ENCODE results near the gene FALEC. TPM values are rescaled to one million over a fixed set of nuclear protein-coding genes. Genes with fewer than 3 reads are reported as not detected.

FALEC gene
- total RNA-seq, 1 donor from 2014 or later = 0.43 TPM

GRCh38 chr1:150582371-150582770 is 66.8 kb downstream of the FALEC start:
- Histone ChIP-seq H2AFZ (ENCODE audit: low read depth, low read length) (no peak overlapping the region), H4K20me1 (ENCODE audit: insufficient read depth, low read length) (peaks cover 17% of the 10 kb centered on the region), H3K79me2 (ENCODE audit: insufficient read depth, low read length) (peaks cover 32% of the 10 kb centered on the region), H3K9ac (ENCODE audit: low read length) (no peak overlapping the region), H3K9me3 (ENCODE audit: insufficient read depth, low read depth, low read length) (no peaks in the 10 kb centered on the region), H3K4me1 (ENCODE audit: insufficient read depth, low read length) (peaks cover 7% of the 10 kb centered on the region), H3K4me3 (ENCODE audit: insufficient read depth, low read depth, low read length) (no peak overlapping the region), H3K4me2 (ENCODE audit: low read length) (no peak overlapping the region), H3K27me3 (ENCODE audit: insufficient read depth, low read length) (no peaks in the 10 kb centered on the region), H3K27ac (ENCODE audit: low read depth, low read length) (no peak overlapping the region), H3K36me3 (ENCODE audit: insufficient read depth, low read length) (peaks cover 10% of the 10 kb centered on the region)
- TF ChIP-seq, protein P1, sequence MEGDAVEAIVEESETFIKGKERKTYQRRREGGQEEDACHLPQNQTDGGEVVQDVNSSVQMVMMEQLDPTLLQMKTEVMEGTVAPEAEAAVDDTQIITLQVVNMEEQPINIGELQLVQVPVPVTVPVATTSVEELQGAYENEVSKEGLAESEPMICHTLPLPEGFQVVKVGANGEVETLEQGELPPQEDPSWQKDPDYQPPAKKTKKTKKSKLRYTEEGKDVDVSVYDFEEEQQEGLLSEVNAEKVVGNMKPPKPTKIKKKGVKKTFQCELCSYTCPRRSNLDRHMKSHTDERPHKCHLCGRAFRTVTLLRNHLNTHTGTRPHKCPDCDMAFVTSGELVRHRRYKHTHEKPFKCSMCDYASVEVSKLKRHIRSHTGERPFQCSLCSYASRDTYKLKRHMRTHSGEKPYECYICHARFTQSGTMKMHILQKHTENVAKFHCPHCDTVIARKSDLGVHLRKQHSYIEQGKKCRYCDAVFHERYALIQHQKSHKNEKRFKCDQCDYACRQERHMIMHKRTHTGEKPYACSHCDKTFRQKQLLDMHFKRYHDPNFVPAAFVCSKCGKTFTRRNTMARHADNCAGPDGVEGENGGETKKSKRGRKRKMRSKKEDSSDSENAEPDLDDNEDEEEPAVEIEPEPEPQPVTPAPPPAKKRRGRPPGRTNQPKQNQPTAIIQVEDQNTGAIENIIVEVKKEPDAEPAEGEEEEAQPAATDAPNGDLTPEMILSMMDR (IDR thresholded peaks at IDR 0.05; ENCODE audit: insufficient read depth, low read depth, low read length) = no peak
- TF ChIP-seq EZH2 (IDR thresholded peaks at IDR 0.05; ENCODE audit: insufficient read depth, low read length) = no peak
- H3K36me3 Mint-ChIP-seq (ENCODE audit: low read depth, unreplicated experiment) = peaks cover 14% of the 10 kb centered on the region
- H3K27me3 Mint-ChIP-seq (ENCODE audit: low read depth, unreplicated experiment) = no peaks in the 10 kb centered on the region
- H3K9me3 Mint-ChIP-seq (ENCODE audit: unreplicated experiment) = no peaks in the 10 kb centered on the region
- DNase-seq (ENCODE audit: low read depth) (no peak), FAIRE-seq (no peak)
- H3K4me3 Mint-ChIP-seq (ENCODE audit: unreplicated experiment) = no peak overlapping the region
- no peak overlapping the region for H3K27ac Mint-ChIP-seq (ENCODE audit: unreplicated experiment)
- no peaks in the 10 kb centered on the region for H3K4me1 Mint-ChIP-seq (ENCODE audit: low read depth, unreplicated experiment)

Small RNAs within 50 kb of the gene (microRNA-seq; reads per million reads assigned to microRNA genes)
- gene MIR4257 = not detected
- not detected for gene MIR6878

Other genes with a start within 250 kb of the FALEC start
- 99.9 and 100 TPM in 2 replicates for gene APH1A, start 246.7 kb upstream of the FALEC start, total RNA-seq
- 7.9 and 9.6 TPM in 2 replicates for gene C1orf54, start 243.0 kb upstream of the FALEC start, total RNA-seq
- 4.8 and 6.3 TPM in 2 replicates for gene CIART, start 233.2 kb upstream of the FALEC start, total RNA-seq
- 63.7 and 65.0 TPM in 2 replicates for gene MRPS21, start 221.9 kb upstream of the FALEC start, total RNA-seq
- 47.1 and 52.9 TPM in 2 replicates for gene PRPF3, start 194.2 kb upstream of the FALEC start, total RNA-seq
- gene RPRD2, start 151.6 kb upstream of the FALEC start, total RNA-seq = 25.2 and 26.0 TPM in 2 replicates
- gene TARS2, start 28.3 kb upstream of the FALEC start, total RNA-seq = 15.5 and 15.7 TPM in 2 replicates
- gene ECM1, start 7.6 kb upstream of the FALEC start, total RNA-seq = 26.0 and 27.4 TPM in 2 replicates
- 5.3 and 6.7 TPM in 2 replicates for gene ADAMTSL4, start 33.7 kb downstream of the FALEC start, total RNA-seq
- gene MCL1, start 63.9 kb downstream of the FALEC start, total RNA-seq = 196 and 210 TPM in 2 replicates
- 83.9 and 99.6 TPM in 2 replicates for gene ENSA, start 113.9 kb downstream of the FALEC start, total RNA-seq
- 20.9 and 21.3 TPM in 2 replicates for gene GOLPH3L, start 181.4 kb downstream of the FALEC start, total RNA-seq
- not detected in 2 replicates for gene HORMAD1, start 205.1 kb downstream of the FALEC start, total RNA-seq